IPS-20b (cell line): ENCODE results near the gene CD81.
"Not testable (repeated sequence)": the region's sequence is repeated elsewhere in the genome, so short reads cannot be mapped to it uniquely, and the experiment has no call there.

ENCODE experiments used
- H3K27ac ChIP-seq: one replicate; pipeline ENCODE4 v1.5.1; 2013; ENCODE audit warnings: low read length
- H3K27me3 ChIP-seq: 2 replicates; pipeline ENCODE4 v1.6.1; 2013; ENCODE audit warnings: mild to moderate bottlenecking, low read length, inconsistent platforms; ENCODE audit not compliant: insufficient read depth
- H3K36me3 ChIP-seq: 2 replicates; pipeline ENCODE4 v1.6.1; 2013; ENCODE audit warnings: low read depth, mild to moderate bottlenecking, inconsistent platforms, low read length, moderate library complexity; ENCODE audit not compliant: insufficient read depth
- H3K4me1 ChIP-seq: 2 replicates; pipeline ENCODE4 v1.6.1; 2013; ENCODE audit warnings: mild to moderate bottlenecking, control low read depth, inconsistent platforms, low read length, moderate library complexity; ENCODE audit not compliant: insufficient read depth
- H3K4me3 ChIP-seq: 2 replicates; pipeline ENCODE4 v1.5.1; 2013; ENCODE audit warnings: mild to moderate bottlenecking, low read length, inconsistent platforms
- H3K9ac ChIP-seq: 2 replicates; pipeline ENCODE4 v1.6.1; 2013; ENCODE audit warnings: low read depth, mild to moderate bottlenecking, inconsistent platforms, low read length, moderate library complexity
- H3K9me3 ChIP-seq: 2 replicates; pipeline ENCODE4 v1.6.1; 2013; ENCODE audit warnings: mild to moderate bottlenecking, low read depth, low read length, inconsistent platforms; ENCODE audit not compliant: insufficient read depth

Gene CD81

DNA sequence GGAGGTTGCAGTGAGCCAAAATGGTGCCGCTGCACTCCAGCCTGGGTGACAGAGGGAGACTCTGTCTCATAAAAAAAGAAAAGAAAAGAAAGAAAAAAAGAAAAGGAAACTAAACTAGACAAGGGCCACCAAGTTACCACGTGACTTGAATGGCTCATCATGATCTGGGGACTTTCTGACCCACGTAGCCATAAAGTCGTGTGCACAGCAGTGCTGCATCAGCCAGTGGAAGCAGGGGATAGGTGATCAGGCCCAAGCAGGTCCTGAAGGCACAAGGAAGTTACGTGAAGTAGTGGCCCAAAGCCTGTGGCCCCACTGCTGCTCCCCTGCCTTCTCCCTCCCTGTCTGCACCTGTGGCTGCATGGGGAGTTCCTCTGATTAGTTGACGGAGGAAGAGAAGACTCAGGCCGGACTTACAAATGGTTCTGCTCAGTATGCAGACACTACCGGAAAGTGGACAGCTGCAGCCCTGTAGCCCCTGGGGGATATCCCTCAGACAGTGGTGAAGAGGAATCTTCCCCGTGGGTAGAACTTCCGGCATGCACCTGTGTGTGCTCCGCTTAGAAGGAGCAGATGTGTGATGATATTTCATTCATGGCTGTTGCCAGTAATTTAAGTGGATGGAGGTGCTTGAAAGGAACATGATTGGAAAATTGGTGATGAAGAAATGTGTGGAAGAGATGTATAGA lies 18.2 kb upstream of the CD81 start:
- Histone ChIP-seq H3K4me3 (no peak overlapping the region), H3K27ac (no peak overlapping the region), H3K36me3 (no peaks in the 10 kb centered on the region), H3K9me3 (no peaks in the 10 kb centered on the region), H3K4me1 (no peaks in the 10 kb centered on the region), H3K9ac (no peak overlapping the region), H3K27me3 (no peaks in the 10 kb centered on the region)

DNA sequence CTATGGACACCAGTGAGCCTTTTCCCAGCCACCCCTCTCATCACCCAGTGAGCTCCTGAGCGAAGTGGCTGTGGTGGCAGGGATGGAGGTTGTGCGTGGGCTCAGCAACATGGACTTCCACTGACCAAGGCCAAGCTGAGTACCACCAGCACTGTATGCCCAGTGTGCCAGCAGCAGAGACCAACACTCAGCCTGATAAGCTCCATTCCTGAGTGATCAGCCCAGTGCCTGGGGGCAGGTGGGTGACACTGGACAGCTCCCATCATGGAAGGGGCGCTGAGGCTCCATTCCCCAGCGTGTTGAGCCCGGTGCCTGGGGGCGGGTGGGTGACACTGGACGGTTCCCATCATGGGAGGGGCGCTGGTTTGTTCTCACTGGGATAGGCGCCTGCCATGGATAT lies 17.6 kb upstream of the CD81 start:
- Histone ChIP-seq H3K27ac (no peak overlapping the region), H3K9me3 (no peaks in the 10 kb centered on the region), H3K4me3 (no peak overlapping the region), H3K4me1 (no peaks in the 10 kb centered on the region), H3K27me3 (no peaks in the 10 kb centered on the region), H3K9ac (no peak overlapping the region), H3K36me3 (no peaks in the 10 kb centered on the region)

DNA sequence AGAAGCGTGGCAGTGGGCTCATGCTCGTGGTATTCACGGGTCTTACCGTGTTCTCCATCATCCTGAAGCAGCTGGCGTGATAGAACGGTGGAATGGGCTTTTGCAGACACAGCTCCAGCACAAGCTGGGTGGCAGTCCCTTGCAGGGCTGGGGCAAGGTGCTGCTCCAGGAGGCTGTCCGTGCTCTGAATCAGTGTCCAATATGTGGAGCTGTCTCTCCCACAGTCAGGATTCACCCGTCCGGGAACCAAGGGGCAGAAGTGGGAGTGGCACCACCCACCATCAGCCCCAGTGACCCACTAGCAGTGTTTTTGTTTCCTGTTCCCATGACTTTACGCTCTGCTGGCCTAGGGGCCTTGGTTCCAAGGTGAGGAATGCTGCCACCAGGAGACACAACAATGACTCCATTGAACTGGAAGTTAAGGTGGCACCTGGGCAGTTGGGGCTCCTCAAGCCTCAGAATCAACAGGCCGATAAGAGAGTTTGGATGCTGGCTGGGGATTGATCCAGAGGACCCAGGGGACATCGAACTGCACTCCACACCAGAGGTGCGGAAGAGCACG lies 16.9 kb upstream of the CD81 start:
- Histone ChIP-seq H3K4me1 (no peaks in the 10 kb centered on the region), H3K4me3 (no peak overlapping the region), H3K27ac (no peak overlapping the region), H3K9me3 (no peaks in the 10 kb centered on the region), H3K27me3 (no peaks in the 10 kb centered on the region), H3K36me3 (no peaks in the 10 kb centered on the region), H3K9ac (no peak overlapping the region)

DNA sequence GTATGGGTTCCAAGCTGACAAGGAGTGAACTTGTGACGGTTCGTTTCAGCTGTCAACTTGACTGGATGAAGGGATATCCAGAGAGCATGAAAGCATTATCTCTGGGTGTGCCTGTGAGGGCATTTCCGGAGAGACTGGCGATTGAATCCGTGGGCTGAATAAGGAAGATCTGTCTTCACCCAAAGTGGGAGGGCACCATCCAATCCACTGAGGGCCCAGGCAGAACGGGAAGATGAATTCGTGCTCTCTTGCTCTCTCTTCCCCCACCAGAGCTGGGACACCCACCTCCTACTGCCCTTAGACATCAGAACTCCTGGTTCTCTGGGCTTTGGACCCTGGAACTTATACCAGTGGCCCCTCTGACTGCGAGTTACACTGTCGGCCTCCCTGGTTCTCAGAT lies 15.5 kb upstream of the CD81 start:
- Histone ChIP-seq H3K27ac (no peak overlapping the region), H3K4me3 (no peak overlapping the region), H3K9me3 (no peaks in the 10 kb centered on the region), H3K9ac (no peak overlapping the region), H3K4me1 (no peaks in the 10 kb centered on the region), H3K36me3 (no peaks in the 10 kb centered on the region), H3K27me3 (no peaks in the 10 kb centered on the region)

DNA sequence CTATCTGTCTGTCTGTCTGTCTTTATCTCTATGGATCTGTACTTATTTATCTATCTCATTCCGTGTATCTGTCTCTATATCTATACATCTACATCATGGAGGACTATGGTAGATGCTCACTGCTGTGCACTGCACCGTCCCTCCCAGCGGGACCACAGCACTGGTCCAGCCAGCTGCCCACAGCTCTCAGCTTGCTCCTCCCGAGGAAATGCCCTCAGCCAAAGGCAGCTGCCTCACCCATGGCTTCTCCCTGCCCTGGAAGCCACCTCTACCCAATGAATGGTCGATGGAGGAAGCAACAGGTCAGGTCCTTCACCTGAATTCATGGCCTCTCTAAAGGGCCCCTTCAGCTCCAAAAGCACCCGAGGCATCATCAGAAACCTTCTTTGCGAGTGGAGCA lies 14.7 kb upstream of the CD81 start:
- Histone ChIP-seq H3K4me1 (no peaks in the 10 kb centered on the region), H3K27me3 (no peaks in the 10 kb centered on the region), H3K27ac (no peak overlapping the region), H3K4me3 (no peak overlapping the region), H3K9me3 (no peaks in the 10 kb centered on the region), H3K36me3 (no peaks in the 10 kb centered on the region), H3K9ac (no peak overlapping the region)

DNA sequence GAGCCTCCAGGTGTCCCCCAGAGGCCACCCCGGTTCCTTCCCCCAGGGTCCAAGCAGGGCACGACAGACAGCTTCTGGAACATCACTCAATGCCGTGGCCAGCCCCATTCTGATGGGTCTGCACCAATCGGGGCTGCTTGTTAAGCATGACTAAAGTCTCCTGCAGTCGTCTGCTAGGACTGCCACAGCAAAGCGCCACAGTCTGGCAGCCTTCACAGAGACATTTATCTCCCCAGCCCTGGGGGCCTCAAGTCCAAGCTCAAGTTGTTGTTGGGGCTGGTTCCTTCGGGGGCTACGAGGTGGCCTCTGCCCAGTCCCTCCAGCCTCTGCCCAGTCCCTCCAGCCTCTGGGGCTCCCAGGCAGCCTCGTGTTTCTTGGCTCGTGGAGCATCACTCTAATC lies 14.0 kb upstream of the CD81 start:
- H3K9ac ChIP-seq, result no peak overlapping the region
- no peaks in the 10 kb centered on the region for H3K36me3 ChIP-seq
- no peak overlapping the region for H3K4me3 ChIP-seq
- H3K9me3 ChIP-seq, result no peaks in the 10 kb centered on the region
- H3K27ac ChIP-seq, result no peak overlapping the region
- no peaks in the 10 kb centered on the region for H3K4me1 ChIP-seq
- no peaks in the 10 kb centered on the region for H3K27me3 ChIP-seq

DNA sequence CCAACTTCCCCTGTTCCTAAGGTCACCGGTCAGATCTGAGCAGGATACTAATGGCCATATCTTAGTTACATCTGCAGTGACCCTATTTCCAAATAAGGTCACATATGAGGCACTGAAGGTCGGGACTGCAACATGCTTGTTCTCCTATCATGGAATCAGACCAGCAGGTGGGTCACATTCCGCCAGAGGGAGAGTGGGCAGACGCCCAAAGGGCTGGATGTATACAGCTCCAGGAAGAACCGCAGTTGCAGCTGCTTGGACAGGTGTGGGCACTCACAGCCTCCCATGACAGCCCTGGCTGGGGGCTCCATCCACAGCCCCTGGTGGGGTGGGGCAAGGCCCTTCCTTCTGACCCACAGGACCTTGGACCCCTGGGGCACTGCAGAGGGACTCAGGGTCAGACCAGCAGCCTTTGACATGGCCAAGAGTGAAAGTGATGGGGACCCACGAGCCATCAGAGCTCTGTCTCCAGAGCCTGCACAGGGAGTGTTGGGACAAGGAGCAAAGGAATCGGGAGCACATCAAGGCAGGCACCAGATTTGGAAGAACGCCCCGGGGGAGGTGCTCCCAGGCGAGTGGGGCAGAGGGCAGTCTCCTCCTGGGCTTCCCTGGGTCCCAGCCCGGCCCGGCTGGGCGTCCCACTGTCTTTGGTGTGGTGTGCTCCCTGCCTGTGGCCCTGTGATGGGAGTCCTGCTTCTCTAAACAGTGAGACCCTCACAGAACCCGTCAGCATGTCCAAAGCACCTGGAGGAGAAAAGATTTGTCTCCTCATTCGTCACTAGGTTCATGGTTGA lies 13.3 kb upstream of the CD81 start:
- H3K9ac ChIP-seq, result no peak overlapping the region
- no peak overlapping the region for H3K4me3 ChIP-seq
- no peaks in the 10 kb centered on the region for H3K9me3 ChIP-seq
- H3K27ac ChIP-seq, result no peak overlapping the region
- no peaks in the 10 kb centered on the region for H3K4me1 ChIP-seq
- no peaks in the 10 kb centered on the region for H3K36me3 ChIP-seq
- H3K27me3 ChIP-seq, result no peaks in the 10 kb centered on the region

DNA sequence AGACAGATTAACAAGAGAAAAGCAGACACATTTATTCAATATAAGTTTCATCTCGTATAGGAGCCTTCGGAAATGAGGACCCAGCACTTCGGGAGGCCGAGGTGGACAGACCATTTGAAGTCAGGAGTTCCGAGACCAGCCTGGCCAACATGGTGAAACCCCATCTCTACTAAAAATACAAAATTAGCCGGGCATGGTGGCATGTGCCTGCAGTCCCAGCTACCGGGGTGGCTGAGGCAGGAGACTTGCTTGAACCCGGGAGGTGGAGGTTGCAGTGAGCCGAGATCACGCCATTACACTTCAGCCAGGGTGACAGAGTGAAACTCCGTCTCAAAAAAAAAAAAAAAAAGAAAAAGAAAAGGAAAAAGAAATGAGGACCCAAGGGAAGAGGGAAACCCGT lies 12.7 kb upstream of the CD81 start:
- not testable (repeated sequence) for H3K27me3 ChIP-seq, H3K4me1 ChIP-seq, H3K9ac ChIP-seq, H3K9me3 ChIP-seq, H3K27ac ChIP-seq, H3K4me3 ChIP-seq, H3K36me3 ChIP-seq

DNA sequence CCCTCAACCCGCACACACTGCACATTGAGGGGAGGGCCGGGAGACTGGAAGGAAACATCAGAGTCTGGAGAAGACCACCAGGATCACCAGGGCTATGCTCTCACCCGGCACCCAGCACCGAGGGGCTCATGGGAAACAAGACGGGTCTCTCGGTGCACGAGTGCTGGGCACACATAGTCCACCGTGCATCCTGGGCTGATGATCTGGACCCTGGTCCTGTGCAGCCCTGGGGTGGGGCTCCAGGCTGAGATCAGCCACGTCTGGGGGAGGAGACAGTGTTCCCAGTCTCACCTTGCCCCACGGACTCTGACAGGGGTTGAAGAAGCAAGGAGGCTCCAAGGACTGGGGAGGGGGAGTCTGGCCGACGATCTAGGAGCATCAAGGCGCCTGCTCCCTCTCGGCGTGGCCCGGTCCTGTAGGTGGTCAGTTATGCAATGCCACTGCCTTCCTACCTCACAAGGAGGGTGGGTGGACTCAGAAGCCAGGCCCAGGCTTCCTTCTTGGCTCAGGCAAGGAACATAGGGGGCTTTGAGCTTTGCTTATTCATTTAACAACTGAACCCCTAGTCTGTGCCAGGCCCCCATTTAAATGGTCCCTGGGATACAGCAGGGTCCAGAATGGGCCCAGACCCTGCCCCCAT lies 11.4 kb upstream of the CD81 start:
- no peak overlapping the region for H3K4me3 ChIP-seq
- no peak overlapping the region for H3K9ac ChIP-seq
- no peaks in the 10 kb centered on the region for H3K4me1 ChIP-seq
- H3K27me3 ChIP-seq, result no peaks in the 10 kb centered on the region
- H3K36me3 ChIP-seq, result no peaks in the 10 kb centered on the region
- no peak overlapping the region for H3K27ac ChIP-seq
- no peaks in the 10 kb centered on the region for H3K9me3 ChIP-seq

DNA sequence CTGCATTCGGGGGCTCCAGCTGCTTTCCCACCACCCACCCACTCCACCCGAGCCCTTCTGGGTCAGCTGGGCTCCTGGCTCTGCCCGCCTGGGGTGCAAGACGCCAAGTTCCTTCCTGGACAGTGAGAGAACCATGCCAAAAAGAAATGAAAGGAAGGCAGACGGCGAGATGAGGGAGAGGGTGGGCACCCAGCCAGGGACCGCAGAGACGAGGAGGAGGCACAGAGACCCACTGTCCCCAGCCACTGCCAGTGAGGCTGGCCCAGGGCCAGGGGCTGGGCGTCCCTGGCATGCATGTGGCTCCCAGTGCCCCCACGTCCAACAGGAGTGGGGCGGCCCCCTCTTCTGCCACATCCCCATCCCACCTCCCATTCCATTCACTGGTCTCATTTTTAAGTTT lies 10.8 kb upstream of the CD81 start:
- no peaks in the 10 kb centered on the region for H3K27me3 ChIP-seq
- no peak overlapping the region for H3K27ac ChIP-seq
- no peaks in the 10 kb centered on the region for H3K36me3 ChIP-seq
- no peaks in the 10 kb centered on the region for H3K9me3 ChIP-seq
- no peaks in the 10 kb centered on the region for H3K4me1 ChIP-seq
- no peak overlapping the region for H3K9ac ChIP-seq
- no peak overlapping the region for H3K4me3 ChIP-seq

DNA sequence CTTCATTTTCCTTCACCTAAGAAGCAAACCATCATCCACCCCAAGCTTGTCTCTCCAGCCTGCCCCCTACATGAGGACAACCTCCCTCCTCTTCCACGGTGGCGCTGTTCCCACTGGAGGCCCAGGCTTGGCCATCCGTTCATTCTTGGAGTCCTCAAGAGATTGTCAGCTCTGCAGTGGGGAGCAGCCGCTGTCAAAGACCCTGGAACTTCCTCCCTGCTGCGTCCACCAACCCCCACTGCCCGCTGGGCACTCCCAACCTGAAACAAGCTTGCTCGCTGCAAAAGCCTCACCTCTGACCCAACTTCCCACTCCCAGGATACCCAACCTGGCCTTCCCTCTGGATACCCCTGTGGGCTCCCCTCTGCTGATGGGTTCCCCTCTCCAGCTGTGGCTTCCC lies 10.4 kb upstream of the CD81 start:
- H3K27ac ChIP-seq, result no peak overlapping the region
- no peaks in the 10 kb centered on the region for H3K36me3 ChIP-seq
- H3K9me3 ChIP-seq, result no peaks in the 10 kb centered on the region
- no peaks in the 10 kb centered on the region for H3K4me1 ChIP-seq
- no peak overlapping the region for H3K4me3 ChIP-seq
- H3K9ac ChIP-seq, result no peak overlapping the region
- H3K27me3 ChIP-seq, result no peaks in the 10 kb centered on the region
